ENCODE results near the gene CFDP1.
A peak's percentile ranks its signal among the peaks of the same experiment; 100 is the strongest.

Gene CFDP1

GRCh38 chr16:75406943-75407342 is 26.4 kb downstream of the CFDP1 start:
- no peak for DNase-seq (ENCODE audit: low spot score)

- DNase-seq (ENCODE audit: low spot score): peak; percentile 39
Measured at GRCh38 chr16:75402821-75403475, 30.4 kb downstream of the CFDP1 start.

- DNase-seq (ENCODE audit: low spot score): peak; percentile 54
Measured at GRCh38 chr16:75402159-75402820, 31.0 kb downstream of the CFDP1 start.

- DNase-seq (ENCODE audit: low spot score): no peak
Measured at GRCh38 chr16:75401691-75402090, 31.6 kb downstream of the CFDP1 start.

- DNase-seq (ENCODE audit: low spot score): no peak
Measured at GRCh38 chr16:75398333-75398732, 35.0 kb downstream of the CFDP1 start.

- no peak for DNase-seq (ENCODE audit: low spot score)
Measured at GRCh38 chr16:75394941-75395340, 38.4 kb downstream of the CFDP1 start.

- DNase-seq (ENCODE audit: low spot score): no peak
Measured at GRCh38 chr16:75392906-75393305, 40.4 kb downstream of the CFDP1 start.

- DNase-seq (ENCODE audit: low spot score): no peak
Measured at GRCh38 chr16:75390926-75391653, 42.2 kb downstream of the CFDP1 start.

- DNase-seq (ENCODE audit: low spot score): no peak
Measured at GRCh38 chr16:75389096-75389690, 44.1 kb downstream of the CFDP1 start.

- no peak for DNase-seq (ENCODE audit: low spot score)
Measured at GRCh38 chr16:75387951-75388350, 45.4 kb downstream of the CFDP1 start.

GRCh38 chr16:75385507-75386152 is 47.7 kb downstream of the CFDP1 start:
- DNase-seq (ENCODE audit: low spot score): peak; percentile 42

- no peak for DNase-seq (ENCODE audit: low spot score)
Measured at GRCh38 chr16:75383141-75383540, 50.2 kb downstream of the CFDP1 start.

GRCh38 chr16:75382611-75383010 is 50.7 kb downstream of the CFDP1 start:
- DNase-seq (ENCODE audit: low spot score): no peak

- no peak for DNase-seq (ENCODE audit: low spot score)
Measured at GRCh38 chr16:75380870-75381269, 52.4 kb downstream of the CFDP1 start.

GRCh38 chr16:75379911-75380847 is 53.1 kb downstream of the CFDP1 start:
- no peak for DNase-seq (ENCODE audit: low spot score)

GRCh38 chr16:75379339-75379738 is 54.0 kb downstream of the CFDP1 start:
- DNase-seq (ENCODE audit: low spot score): no peak

GRCh38 chr16:75378616-75379015 is 54.7 kb downstream of the CFDP1 start:
- no peak for DNase-seq (ENCODE audit: low spot score)

GRCh38 chr16:75377729-75378386 is 55.4 kb downstream of the CFDP1 start:
- DNase-seq (ENCODE audit: low spot score): peak; percentile 86

- no peak for DNase-seq (ENCODE audit: low spot score)
Measured at GRCh38 chr16:75376475-75377161, 56.7 kb downstream of the CFDP1 start.

GRCh38 chr16:75374388-75374787 is 58.9 kb downstream of the CFDP1 start:
- DNase-seq (ENCODE audit: low spot score): no peak

Measured in AG20443 (cell line).